KMS-11 (cell line): ENCODE measurements around the gene PHACTR3.

ENCODE experiments used
- H2AFZ ChIP-seq: fragments of 200-600 bp; sonication (generic); 2 replicates; pipeline ENCODE4 v1.6.1; 2016; ENCODE audit warnings: antibody characterized with exemption, mixed run types, low read depth
- H3K27ac ChIP-seq: fragments of 200-600 bp; sonication (generic); 2 replicates; pipeline ENCODE4 v1.6.1; 2016; ENCODE audit warnings: mild to moderate bottlenecking, mixed run types
- H3K27me3 ChIP-seq: fragments of 200-600 bp; sonication (generic); 2 replicates; pipeline ENCODE4 v1.6.1; 2017; ENCODE audit warnings: mild to moderate bottlenecking, low read depth, mixed run types, moderate library complexity; ENCODE audit not compliant: insufficient read depth
- H3K36me3 ChIP-seq: fragments of 200-600 bp; sonication (generic); 2 replicates; pipeline ENCODE4 v1.6.1; 2017; ENCODE audit warnings: mild to moderate bottlenecking, mixed run types; ENCODE audit not compliant: insufficient read depth
- H3K4me1 ChIP-seq: fragments of 200-600 bp; sonication (generic); 2 replicates; pipeline ENCODE4 v1.6.1; 2016; ENCODE audit warnings: mild to moderate bottlenecking, low read depth, mixed run types; ENCODE audit not compliant: poor library complexity, severe bottlenecking
- H3K4me2 ChIP-seq: fragments of 200-600 bp; sonication (generic); 2 replicates; pipeline ENCODE4 v1.7.0; 2016; ENCODE audit warnings: mild to moderate bottlenecking, mixed run types
- H3K4me3 ChIP-seq: fragments of 200-600 bp; sonication (generic); IDR thresholded peaks from 2 replicates; pipeline ENCODE4 v1.6.1; 2017; ENCODE audit warnings: low read depth, low read length, mixed read lengths; ENCODE audit not compliant: insufficient read depth
- H3K79me2 ChIP-seq: fragments of 200-600 bp; sonication (generic); 2 replicates; pipeline ENCODE4 v1.6.1; 2016; ENCODE audit warnings: low read depth, mixed run types; ENCODE audit not compliant: insufficient read depth
- H3K9ac ChIP-seq: fragments of 200-600 bp; sonication (generic); 2 replicates; pipeline ENCODE4 v1.6.1; 2016; ENCODE audit warnings: mild to moderate bottlenecking, mixed run types
- H4K20me1 ChIP-seq: fragments of 200-600 bp; sonication (generic); 2 replicates; pipeline ENCODE4 v1.6.1; 2016; ENCODE audit warnings: mild to moderate bottlenecking, mixed run types; ENCODE audit not compliant: insufficient read depth
- TF ChIP-seq, protein P1 (sequence below): fragments of 200-600 bp; sonication (generic); conservative IDR thresholded peaks from 2 replicates; pipeline ENCODE4 v1.6.1; 2017; ENCODE audit warnings: low read depth, mild to moderate bottlenecking, antibody characterized with exemption, low read length, moderate library complexity, mixed read lengths

PHACTR3 gene

DNA sequence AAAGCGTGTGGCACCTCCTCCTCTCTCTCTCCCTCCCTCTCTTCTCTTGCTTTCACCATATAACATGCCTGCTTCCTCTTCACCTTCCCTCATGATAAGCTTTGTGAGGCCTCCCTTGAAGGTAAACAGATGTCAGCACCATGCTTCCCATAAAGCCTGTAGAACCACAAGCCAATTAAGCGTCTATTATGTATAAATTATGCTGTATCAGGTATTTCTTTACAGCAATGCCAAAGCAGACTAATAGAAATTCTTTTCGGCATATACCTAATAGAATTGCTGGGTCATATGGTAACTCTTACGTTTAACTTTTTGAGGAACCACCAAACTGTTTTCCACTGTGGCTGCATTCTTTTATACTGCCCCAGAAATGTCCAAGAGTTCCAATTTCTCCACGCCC, 254.1 kb downstream of the PHACTR3 start:
- Histone ChIP-seq H3K27me3 (no peaks in the 10 kb centered on the region), H3K9ac (no peak overlapping the region), H3K4me2 (no peak overlapping the region), H4K20me1 (no peaks in the 10 kb centered on the region), H3K36me3 (no peaks in the 10 kb centered on the region), H3K4me3 (no peak overlapping the region), H3K4me1 (no peaks in the 10 kb centered on the region), H2AFZ (no peak overlapping the region), H3K79me2 (no peaks in the 10 kb centered on the region), H3K27ac (no peak overlapping the region)
- TF ChIP-seq, protein P1, sequence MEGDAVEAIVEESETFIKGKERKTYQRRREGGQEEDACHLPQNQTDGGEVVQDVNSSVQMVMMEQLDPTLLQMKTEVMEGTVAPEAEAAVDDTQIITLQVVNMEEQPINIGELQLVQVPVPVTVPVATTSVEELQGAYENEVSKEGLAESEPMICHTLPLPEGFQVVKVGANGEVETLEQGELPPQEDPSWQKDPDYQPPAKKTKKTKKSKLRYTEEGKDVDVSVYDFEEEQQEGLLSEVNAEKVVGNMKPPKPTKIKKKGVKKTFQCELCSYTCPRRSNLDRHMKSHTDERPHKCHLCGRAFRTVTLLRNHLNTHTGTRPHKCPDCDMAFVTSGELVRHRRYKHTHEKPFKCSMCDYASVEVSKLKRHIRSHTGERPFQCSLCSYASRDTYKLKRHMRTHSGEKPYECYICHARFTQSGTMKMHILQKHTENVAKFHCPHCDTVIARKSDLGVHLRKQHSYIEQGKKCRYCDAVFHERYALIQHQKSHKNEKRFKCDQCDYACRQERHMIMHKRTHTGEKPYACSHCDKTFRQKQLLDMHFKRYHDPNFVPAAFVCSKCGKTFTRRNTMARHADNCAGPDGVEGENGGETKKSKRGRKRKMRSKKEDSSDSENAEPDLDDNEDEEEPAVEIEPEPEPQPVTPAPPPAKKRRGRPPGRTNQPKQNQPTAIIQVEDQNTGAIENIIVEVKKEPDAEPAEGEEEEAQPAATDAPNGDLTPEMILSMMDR, result no peak

DNA sequence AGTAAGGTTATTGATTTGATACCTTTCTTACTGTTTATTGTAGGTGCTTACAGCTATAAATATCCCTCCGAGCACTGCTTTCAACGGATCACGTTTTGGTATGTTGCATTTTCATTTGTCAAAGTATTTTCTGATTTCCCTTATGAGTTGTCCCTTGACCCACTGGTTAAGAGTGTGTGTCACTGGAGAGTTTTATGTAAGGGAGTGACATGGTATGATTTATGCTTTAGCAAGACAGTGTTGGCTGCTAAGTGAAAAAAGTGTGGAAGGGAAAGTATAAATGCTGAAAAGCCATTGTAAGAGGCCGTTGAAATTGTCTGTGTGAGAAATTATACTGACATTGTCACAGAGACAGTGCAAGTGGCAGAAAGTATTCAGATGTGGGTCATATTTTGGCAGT, 257.1 kb downstream of the PHACTR3 start:
- H3K27ac ChIP-seq, result no peak overlapping the region
- no peak overlapping the region for H3K4me2 ChIP-seq
- H4K20me1 ChIP-seq, result no peaks in the 10 kb centered on the region
- no peaks in the 10 kb centered on the region for H3K4me1 ChIP-seq
- no peak overlapping the region for H3K9ac ChIP-seq
- TF ChIP-seq, protein P1, result no peak
- no peak overlapping the region for H3K4me3 ChIP-seq
- H3K36me3 ChIP-seq, result no peaks in the 10 kb centered on the region
- no peaks in the 10 kb centered on the region for H3K27me3 ChIP-seq
- no peaks in the 10 kb centered on the region for H3K79me2 ChIP-seq
- no peak overlapping the region for H2AFZ ChIP-seq

DNA sequence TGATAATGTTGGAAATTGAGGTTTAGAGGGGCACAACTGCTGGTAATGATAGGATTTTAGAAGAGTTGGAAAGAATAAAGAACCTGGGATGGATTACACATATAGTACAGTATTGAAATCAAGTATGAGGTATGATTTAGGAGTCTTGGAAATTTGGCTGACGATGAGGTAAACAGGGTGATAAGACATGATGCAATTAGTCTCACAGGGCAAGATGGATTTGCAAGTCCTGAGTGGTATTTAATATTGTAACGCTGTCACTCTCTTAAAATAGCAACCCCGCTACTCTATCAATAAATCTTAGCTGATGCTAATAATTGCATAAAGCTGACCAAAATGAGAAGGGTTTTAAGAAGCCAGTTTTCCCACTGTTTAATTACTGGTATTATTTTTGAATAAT, 258.7 kb downstream of the PHACTR3 start:
- H3K27ac ChIP-seq, result no peak overlapping the region
- no peak overlapping the region for H3K4me3 ChIP-seq
- TF ChIP-seq, protein P1, result no peak
- H3K79me2 ChIP-seq, result no peaks in the 10 kb centered on the region
- H3K36me3 ChIP-seq, result no peaks in the 10 kb centered on the region
- H3K4me2 ChIP-seq, result no peak overlapping the region
- no peaks in the 10 kb centered on the region for H4K20me1 ChIP-seq
- H3K4me1 ChIP-seq, result no peaks in the 10 kb centered on the region
- no peak overlapping the region for H3K9ac ChIP-seq
- H2AFZ ChIP-seq, result no peak overlapping the region
- H3K27me3 ChIP-seq, result no peaks in the 10 kb centered on the region

DNA sequence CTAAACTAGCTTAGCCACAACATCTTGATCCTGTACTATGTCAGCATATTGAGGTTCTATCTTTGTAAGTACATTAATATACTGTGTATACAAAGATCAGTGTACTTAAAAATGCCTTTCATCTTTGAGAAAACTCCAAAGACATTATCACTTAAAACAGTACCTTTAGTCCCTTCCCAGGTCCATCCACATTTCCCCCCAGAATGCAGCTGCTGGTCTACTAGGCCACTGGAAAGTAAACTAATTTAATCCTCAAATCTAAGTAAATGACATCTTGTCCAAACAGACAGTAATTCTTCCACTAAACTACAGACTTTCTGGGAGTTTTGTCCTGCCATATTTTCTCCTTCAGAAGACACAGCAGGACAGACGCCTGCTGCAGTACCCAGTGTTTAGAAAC, 260.4 kb downstream of the PHACTR3 start:
- H3K9ac ChIP-seq, result no peak overlapping the region
- no peak overlapping the region for H3K4me3 ChIP-seq
- no peaks in the 10 kb centered on the region for H3K4me1 ChIP-seq
- no peaks in the 10 kb centered on the region for H4K20me1 ChIP-seq
- H3K4me2 ChIP-seq, result no peak overlapping the region
- no peaks in the 10 kb centered on the region for H3K79me2 ChIP-seq
- TF ChIP-seq, protein P1, result no peak
- H3K36me3 ChIP-seq, result no peaks in the 10 kb centered on the region
- no peak overlapping the region for H2AFZ ChIP-seq
- no peak overlapping the region for H3K27ac ChIP-seq
- H3K27me3 ChIP-seq, result no peaks in the 10 kb centered on the region
